Naive thymus-derived CD8-positive, alpha-beta T cell (primary cell): ENCODE measurements around the gene C10orf90. TPM values are rescaled to one million over a fixed set of nuclear protein-coding genes. Genes with fewer than 3 reads are reported as not detected.

Experiments used
- ATAC-seq, 2 donors: fragments of 150-1000 bp; cut with Tn5 transposase in 1 of 2; sonication (Bioruptor Pico), chemical (Tn5 transposase) in 1 of 2; 1 replicate in 1 of 2; 2 replicates in 1 of 2; pipeline ENCODE4 v1.10.0; 2021; ENCODE audit warnings: mild to moderate bottlenecking in 2 of 2, moderate library complexity in 2 of 2
- POLR2A ChIA-PET: fragments of 350-600 bp; sonication (Branson Sonifier 250); formaldehyde crosslinking; loops from one replicate; lab custom pipeline; 2021; ENCODE audit warnings: antibody characterized with exemption; lab: Charles Lee
- DNase-seq, 10 donors: peaks; one replicate each; pipeline versions ENCODE4 v3.0.0 to v3.0.0-alpha.2; 2020 to 2022
- H3K27ac Mint-ChIP-seq, 10 donors: one replicate each; pipeline ENCODE4 v1.8.0; 2020 to 2022; ENCODE audit warnings: mild to moderate bottlenecking in 10 of 10, mixed read lengths in 10 of 10, moderate library complexity in 4 of 10, inconsistent platforms in 1 of 10
- H3K27me3 Mint-ChIP-seq, 5 donors: one replicate each; pipeline ENCODE4 v1.8.0; 2021 to 2022; ENCODE audit warnings: mixed read lengths in 5 of 5
- H3K36me3 Mint-ChIP-seq, 3 donors: one replicate each; pipeline ENCODE4 v1.8.0; 2020 to 2022; ENCODE audit warnings: mixed read lengths in 3 of 3, mild to moderate bottlenecking in 2 of 3, inconsistent platforms in 1 of 3
- H3K4me1 Mint-ChIP-seq, 4 donors: one replicate each; pipeline ENCODE4 v1.8.0; 2021 to 2022; ENCODE audit warnings: mixed read lengths in 4 of 4
- H3K4me3 Mint-ChIP-seq, 10 donors: one replicate each; pipeline ENCODE4 v1.8.0; 2020 to 2022; ENCODE audit warnings: mild to moderate bottlenecking in 10 of 10, mixed read lengths in 10 of 10, moderate library complexity in 6 of 10, inconsistent platforms in 1 of 10
- H3K9me3 Mint-ChIP-seq, 9 donors: one replicate each; pipeline ENCODE4 v1.8.0; 2020 to 2022; ENCODE audit warnings: mixed read lengths in 9 of 9, mild to moderate bottlenecking in 3 of 9, inconsistent platforms in 1 of 9, moderate library complexity in 1 of 9
- polyA plus RNA-seq, 3 donors: library from polyadenylated mRNA; unstranded; fragments of 300-500 nt; fragmentation: Illumina TruSeq; gene quantifications; one replicate each; pipeline ENCODE4 v1.2.3, GENCODE V29; 2021
- total RNA-seq, 8 experiments: library from RNA in 2 of 8; stranded (reverse) in 2 of 8; gene quantifications; one replicate each; pipeline ENCODE4 v1.2.3 and lab custom pipeline; 2021 to 2026

C10orf90 gene
- total and polyA plus RNA-seq, 5 experiments from 2014 or later, result not detected

DNA sequence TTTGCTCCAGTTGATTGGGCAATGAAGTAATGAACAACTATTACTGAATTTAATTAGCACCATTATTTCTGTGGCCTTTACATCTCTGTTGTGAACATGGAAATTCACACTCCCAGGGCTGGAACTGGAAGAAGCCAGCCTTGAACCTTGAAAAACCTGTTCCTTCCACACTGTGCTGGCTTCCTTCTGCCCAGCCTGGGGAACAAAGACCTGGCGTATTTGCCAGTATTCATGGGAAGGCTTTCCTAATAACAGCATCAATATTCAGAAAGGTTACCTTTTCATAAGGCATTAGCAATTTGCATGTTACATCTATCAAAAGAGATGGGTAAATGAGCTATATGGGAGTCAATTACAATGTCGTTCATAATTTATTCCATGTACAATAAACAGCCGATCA, 1.3 kb downstream of the C10orf90 start:
- DNase-seq, result no peak
- no peaks in the 10 kb centered on the region for H3K36me3 Mint-ChIP-seq
- POLR2A ChIA-PET, result no interaction called here
- H3K4me1 Mint-ChIP-seq, result no peaks in the 10 kb centered on the region
- H3K27me3 Mint-ChIP-seq, result peaks cover 0 to 19% (median 8%) of the 10 kb centered on the region in 5 donors
- H3K27ac Mint-ChIP-seq, result no peak overlapping the region
- no peak overlapping the region for H3K4me3 Mint-ChIP-seq
- peaks cover 0 to 5% (median 1%) of the 10 kb centered on the region in 9 donors for H3K9me3 Mint-ChIP-seq
- no peak for ATAC-seq

DNA sequence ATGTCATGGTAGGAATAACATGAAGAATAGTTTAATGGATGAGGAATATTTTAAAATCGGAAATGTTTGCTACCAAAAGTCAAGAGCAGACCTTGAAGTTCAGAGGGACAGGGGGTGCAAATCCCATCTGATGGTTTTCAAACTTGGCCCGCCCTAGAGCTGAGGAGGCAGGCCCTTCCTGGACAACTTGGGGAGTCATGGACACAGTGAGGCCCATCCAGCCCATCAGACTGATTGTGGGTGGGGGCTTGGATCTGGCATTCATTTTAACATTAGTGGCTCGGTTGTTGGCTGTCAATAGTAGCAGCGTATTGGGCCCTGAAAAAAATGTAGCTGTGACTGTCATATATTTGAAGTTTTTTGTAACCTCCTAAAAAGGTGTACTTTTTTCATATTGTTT, 2.0 kb downstream of the C10orf90 start:
- Mint-ChIP-seq H3K27me3 (peaks cover 0 to 25% (median 11%) of the 10 kb centered on the region in 5 donors), H3K4me3 (no peak overlapping the region), H3K4me1 (no peaks in the 10 kb centered on the region), H3K27ac (no peak overlapping the region), H3K36me3 (no peaks in the 10 kb centered on the region), H3K9me3 (peaks cover 0 to 5% (median 1%) of the 10 kb centered on the region in 9 donors)
- DNase-seq (no peak), ATAC-seq (no peak)
- POLR2A ChIA-PET, result no interaction called here

DNA sequence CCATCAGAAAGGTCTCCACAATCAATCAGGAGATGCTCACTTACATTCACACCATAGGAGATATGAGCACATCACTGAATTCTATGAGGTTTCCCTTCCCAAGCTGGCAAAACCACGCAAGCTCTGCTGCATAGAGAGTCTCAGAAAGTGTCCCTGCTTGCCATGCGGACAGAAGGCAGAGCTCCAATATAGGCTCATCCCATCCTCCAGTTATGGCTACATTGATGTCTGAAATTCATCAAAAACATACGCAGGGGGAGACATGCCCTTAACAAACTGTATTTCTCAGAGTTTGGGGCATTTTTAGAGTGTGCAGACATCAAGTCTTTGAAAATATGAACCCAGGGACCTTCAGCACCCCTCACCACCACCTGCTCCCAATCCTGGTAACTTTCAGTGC, 2.9 kb downstream of the C10orf90 start:
- peaks cover 0 to 35% (median 12%) of the 10 kb centered on the region in 5 donors for H3K27me3 Mint-ChIP-seq
- H3K4me1 Mint-ChIP-seq, result no peaks in the 10 kb centered on the region
- no peak for ATAC-seq
- no peak for DNase-seq
- H3K36me3 Mint-ChIP-seq, result no peaks in the 10 kb centered on the region
- POLR2A ChIA-PET, result no interaction called here
- no peak overlapping the region for H3K4me3 Mint-ChIP-seq
- peaks cover 0 to 5% (median 1%) of the 10 kb centered on the region in 9 donors for H3K9me3 Mint-ChIP-seq
- no peak overlapping the region for H3K27ac Mint-ChIP-seq

DNA sequence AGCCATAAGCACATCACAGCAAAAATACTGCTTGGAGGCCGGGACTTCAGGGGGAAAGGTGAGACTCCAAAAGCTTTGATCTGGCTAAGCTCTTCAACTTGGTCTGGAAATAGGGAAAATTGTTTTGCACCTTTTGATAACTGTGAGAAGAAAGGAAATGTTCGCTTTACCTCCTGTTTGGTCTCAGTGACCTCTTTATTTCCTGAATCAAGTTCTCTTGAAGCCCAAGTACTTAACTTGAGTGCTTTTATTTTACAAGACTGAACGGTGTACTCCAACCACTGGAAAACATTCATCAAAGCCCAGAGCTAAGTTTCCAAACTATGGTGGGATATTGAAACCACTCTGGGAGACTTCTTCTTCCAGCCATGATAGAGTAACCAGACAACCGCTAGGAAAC, 5.3 kb downstream of the C10orf90 start:
- peaks cover 0 to 36% (median 12%) of the 10 kb centered on the region in 5 donors for H3K27me3 Mint-ChIP-seq
- no peak overlapping the region for H3K27ac Mint-ChIP-seq
- ATAC-seq (no peak), DNase-seq (no peak)
- H3K9me3 Mint-ChIP-seq, result peaks cover 0 to 3% (median 0%) of the 10 kb centered on the region in 9 donors
- H3K4me1 Mint-ChIP-seq, result no peaks in the 10 kb centered on the region
- POLR2A ChIA-PET, result no interaction called here
- H3K4me3 Mint-ChIP-seq, result no peak overlapping the region
- H3K36me3 Mint-ChIP-seq, result no peaks in the 10 kb centered on the region

DNA sequence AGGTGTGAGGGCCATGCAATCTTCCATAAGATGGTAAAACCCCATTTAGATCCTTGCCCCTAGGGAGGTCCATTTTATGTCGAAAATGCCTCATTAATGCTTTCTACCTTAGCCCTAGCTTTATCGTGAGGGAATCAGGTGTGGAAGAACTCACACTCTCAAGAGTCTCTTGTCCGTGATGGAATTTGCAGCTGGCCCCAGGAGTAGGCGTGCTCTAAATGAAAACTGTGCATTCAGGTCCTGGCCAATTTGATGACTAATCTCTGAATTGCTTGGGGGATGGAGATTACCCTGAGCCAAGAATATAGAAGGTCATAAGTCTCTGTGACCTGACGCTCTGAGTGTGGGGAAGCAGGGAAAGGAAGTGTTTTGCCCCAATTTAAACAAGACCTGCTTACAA, 6.6 kb downstream of the C10orf90 start:
- ATAC-seq, result no peak
- peaks cover 0 to 3% (median 0%) of the 10 kb centered on the region in 9 donors for H3K9me3 Mint-ChIP-seq
- H3K36me3 Mint-ChIP-seq, result no peaks in the 10 kb centered on the region
- no peak for DNase-seq
- H3K4me1 Mint-ChIP-seq, result no peaks in the 10 kb centered on the region
- H3K4me3 Mint-ChIP-seq, result no peak overlapping the region
- H3K27me3 Mint-ChIP-seq, result peaks cover 0 to 36% (median 12%) of the 10 kb centered on the region in 5 donors
- POLR2A ChIA-PET, result no interaction called here
- H3K27ac Mint-ChIP-seq, result no peak overlapping the region

DNA sequence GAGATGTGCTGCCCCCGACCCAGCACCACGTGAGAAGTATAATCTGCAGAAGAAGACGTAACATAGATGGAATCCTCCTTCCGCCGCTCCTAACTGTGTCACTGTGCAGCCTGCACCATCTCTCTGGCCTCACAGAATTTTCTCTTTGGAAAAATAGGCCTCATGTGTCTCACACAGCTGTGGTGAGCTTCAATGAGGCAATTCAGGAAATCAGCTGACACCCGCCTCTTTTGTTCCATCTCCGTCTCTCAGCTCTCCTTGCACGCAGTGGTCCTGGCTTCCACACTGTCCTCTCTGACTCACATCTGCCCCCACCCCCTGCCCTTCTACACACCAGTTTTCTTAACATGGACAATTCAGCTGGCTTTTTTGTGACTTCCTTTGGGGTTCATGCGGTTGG, 7.2 kb downstream of the C10orf90 start:
- POLR2A ChIA-PET, result no interaction called here
- no peaks in the 10 kb centered on the region for H3K36me3 Mint-ChIP-seq
- H3K9me3 Mint-ChIP-seq, result no peaks in the 10 kb centered on the region
- ATAC-seq (no peak), DNase-seq (no peak)
- H3K4me1 Mint-ChIP-seq, result no peaks in the 10 kb centered on the region
- no peak overlapping the region for H3K27ac Mint-ChIP-seq
- no peak overlapping the region for H3K4me3 Mint-ChIP-seq
- H3K27me3 Mint-ChIP-seq, result peaks cover 0 to 36% (median 12%) of the 10 kb centered on the region in 5 donors

DNA sequence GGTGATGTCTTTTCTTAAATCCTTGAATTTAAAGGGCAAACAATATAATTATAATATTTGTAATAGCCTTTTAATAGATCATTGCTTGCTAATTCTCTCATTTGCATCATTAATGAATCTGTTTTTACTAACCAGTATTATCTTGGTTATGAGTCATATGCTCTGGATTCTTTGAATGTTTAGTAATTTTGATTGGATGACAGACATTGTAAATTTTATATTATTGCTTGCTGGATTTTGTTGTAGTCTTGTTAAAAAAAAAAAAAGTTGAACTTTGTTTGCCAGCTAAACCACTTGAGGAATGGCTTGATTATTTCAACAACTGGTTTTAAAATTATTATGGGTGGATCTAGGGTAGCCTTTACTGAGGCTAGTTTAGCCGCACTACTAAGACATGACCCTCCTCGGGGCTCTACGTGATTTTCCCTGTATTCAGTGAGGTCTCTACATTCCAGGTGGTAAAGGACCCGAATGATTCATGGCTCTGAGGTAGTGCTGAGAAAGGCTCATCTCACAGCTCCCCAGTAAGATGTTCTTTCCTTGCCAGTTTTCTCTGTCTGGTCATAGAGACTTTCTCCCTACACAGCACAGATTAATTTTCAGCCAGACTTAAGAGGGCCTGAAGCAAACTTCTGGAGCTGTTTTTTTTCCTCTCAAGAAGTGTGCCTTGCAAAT, 8.5 kb downstream of the C10orf90 start:
- POLR2A ChIA-PET, result no interaction called here
- H3K27me3 Mint-ChIP-seq, result peaks cover 0 to 36% (median 7%) of the 10 kb centered on the region in 5 donors

DNA sequence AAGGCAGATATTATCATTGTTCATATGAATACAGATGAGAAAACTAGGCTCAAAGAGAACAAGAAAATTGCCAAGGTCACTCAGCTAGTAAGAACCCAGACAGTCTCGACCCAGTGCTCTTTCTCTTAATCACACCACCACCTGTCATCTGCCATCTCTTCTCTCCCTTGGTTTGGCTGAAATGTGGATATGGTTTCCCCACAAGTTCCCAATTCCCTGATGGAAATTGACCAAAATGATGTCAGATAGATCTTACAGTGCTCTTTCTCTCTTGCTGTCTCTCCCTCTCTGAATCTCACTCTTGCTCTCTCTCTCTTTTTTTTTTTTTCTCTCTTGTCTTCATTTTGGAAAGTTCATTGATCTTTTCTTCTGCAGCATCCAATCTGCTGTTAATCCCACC, 9.1 kb downstream of the C10orf90 start:
- Mint-ChIP-seq H3K27me3 (peaks cover 0 to 36% (median 7%) of the 10 kb centered on the region in 5 donors), H3K27ac (no peak overlapping the region), H3K36me3 (no peaks in the 10 kb centered on the region), H3K9me3 (no peaks in the 10 kb centered on the region), H3K4me1 (no peaks in the 10 kb centered on the region), H3K4me3 (no peak overlapping the region)
- POLR2A ChIA-PET, result no interaction called here
- DNase-seq (no peak), ATAC-seq (no peak)

More for the DNA sequence above, 8.5 kb downstream of the C10orf90 start:
- no peaks in the 10 kb centered on the region for H3K36me3 Mint-ChIP-seq
- no peaks in the 10 kb centered on the region for H3K4me1 Mint-ChIP-seq
- H3K27ac Mint-ChIP-seq, result no peak overlapping the region
- no peak for ATAC-seq
- H3K9me3 Mint-ChIP-seq, result no peaks in the 10 kb centered on the region
- DNase-seq, result no peak
- no peak overlapping the region for H3K4me3 Mint-ChIP-seq

DNA sequence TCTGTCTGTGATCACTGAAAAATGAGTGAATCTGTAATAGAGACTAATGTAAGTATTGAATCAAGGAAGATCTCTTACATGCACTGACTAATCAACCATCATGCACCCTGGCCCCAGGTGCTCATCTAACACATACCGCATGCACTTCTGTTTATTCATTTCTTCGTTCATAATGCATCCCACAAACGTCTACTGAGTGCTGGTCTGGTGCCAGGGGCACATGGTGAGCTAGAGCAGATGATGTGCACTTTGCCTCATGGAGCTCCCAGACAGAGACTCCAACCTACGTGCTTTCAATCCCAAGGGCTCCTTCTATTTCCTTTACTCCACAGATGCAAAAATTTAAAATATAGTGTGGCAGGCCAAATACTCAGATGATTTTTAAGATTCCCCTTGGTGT, 10.7 kb downstream of the C10orf90 start:
- Mint-ChIP-seq H3K4me1 (no peaks in the 10 kb centered on the region), H3K9me3 (no peaks in the 10 kb centered on the region), H3K36me3 (no peaks in the 10 kb centered on the region), H3K27ac (no peak overlapping the region), H3K27me3 (peaks cover 0 to 24% (median 5%) of the 10 kb centered on the region in 5 donors), H3K4me3 (no peak overlapping the region)
- ATAC-seq, result no peak
- POLR2A ChIA-PET, result no interaction called here
- no peak for DNase-seq

DNA sequence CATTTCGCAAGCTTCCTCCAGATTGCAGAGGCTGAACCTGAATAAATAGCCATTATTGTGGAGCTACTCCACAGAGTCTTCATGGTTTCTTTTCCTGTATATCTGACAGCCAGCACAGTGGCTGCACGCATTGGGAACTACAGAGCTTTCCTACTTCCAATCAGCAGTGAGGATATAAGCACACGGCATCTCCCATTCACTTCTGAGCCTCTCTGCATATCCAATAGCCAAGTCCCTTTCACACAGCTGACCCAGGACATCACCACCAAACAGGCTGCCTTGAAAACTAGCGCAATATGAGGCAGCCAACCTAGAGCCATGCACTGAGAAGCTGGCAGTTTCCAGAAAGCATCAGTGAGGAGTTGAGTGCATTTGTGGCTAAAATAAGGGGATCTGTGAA, 11.6 kb downstream of the C10orf90 start:
- H3K36me3 Mint-ChIP-seq, result no peaks in the 10 kb centered on the region
- no peak for ATAC-seq

DNA sequence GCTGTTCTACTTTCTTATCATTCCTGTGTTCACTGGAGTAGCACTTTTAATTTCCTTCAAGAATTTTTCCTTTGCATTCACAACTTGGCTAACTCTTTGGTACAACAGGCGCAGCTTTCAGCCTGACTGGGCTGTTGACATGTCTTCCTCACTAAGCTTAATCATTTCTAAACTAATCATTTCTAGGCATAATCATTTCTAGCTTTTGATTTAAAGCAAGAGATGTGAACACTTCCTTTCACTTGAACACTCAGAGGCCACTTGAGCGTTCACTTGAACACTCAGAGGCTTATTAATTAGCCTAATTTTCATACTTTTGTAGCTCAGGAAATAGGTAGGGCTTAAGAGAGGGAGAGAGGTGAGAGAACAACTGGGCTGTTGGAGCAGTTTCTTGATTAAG, 15.9 kb downstream of the C10orf90 start:
- ATAC-seq (no peak), DNase-seq (no peak)
- Mint-ChIP-seq H3K9me3 (peaks cover 0 to 5% (median 0%) of the 10 kb centered on the region in 9 donors), H3K27ac (no peak overlapping the region), H3K36me3 (no peaks in the 10 kb centered on the region), H3K27me3 (peaks cover 0 to 4% (median 0%) of the 10 kb centered on the region in 5 donors), H3K4me1 (no peaks in the 10 kb centered on the region), H3K4me3 (no peak overlapping the region)
- POLR2A ChIA-PET, result no interaction called here

More for the DNA sequence above, 11.6 kb downstream of the C10orf90 start:
- no peaks in the 10 kb centered on the region for H3K4me1 Mint-ChIP-seq
- H3K27me3 Mint-ChIP-seq, result peaks cover 0 to 15% (median 1%) of the 10 kb centered on the region in 5 donors
- peaks cover 0 to 1% (median 0%) of the 10 kb centered on the region in 9 donors for H3K9me3 Mint-ChIP-seq
- no peak overlapping the region for H3K27ac Mint-ChIP-seq
- POLR2A ChIA-PET, result no interaction called here
- H3K4me3 Mint-ChIP-seq, result no peak overlapping the region
- no peak for DNase-seq

DNA sequence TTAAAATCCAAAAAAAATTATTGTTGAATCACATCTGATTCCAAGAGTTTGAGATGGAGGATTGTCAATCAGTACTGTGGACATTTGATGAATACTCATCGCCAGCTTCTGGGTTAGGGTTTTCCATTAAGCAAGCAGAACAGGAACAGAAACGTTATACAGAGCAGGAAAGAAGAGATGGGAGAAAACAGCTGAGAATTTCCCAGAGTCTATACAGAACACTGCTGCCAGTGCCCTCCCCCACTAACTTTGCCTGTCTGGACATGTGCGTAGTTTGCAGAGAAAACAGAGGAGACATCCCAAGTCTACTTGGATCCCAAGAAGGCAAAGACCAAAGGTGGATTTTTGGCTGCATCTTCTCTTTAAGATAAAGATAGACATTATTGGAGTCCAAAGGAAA, 19.0 kb downstream of the C10orf90 start:
- Mint-ChIP-seq H3K27ac (no peak overlapping the region), H3K9me3 (peaks cover 0 to 10% (median 0%) of the 10 kb centered on the region in 9 donors), H3K4me1 (no peaks in the 10 kb centered on the region), H3K4me3 (no peak overlapping the region), H3K36me3 (no peaks in the 10 kb centered on the region), H3K27me3 (peaks cover 0 to 9% (median 0%) of the 10 kb centered on the region in 5 donors)
- DNase-seq (no peak), ATAC-seq (no peak)
- POLR2A ChIA-PET, result no interaction called here

DNA sequence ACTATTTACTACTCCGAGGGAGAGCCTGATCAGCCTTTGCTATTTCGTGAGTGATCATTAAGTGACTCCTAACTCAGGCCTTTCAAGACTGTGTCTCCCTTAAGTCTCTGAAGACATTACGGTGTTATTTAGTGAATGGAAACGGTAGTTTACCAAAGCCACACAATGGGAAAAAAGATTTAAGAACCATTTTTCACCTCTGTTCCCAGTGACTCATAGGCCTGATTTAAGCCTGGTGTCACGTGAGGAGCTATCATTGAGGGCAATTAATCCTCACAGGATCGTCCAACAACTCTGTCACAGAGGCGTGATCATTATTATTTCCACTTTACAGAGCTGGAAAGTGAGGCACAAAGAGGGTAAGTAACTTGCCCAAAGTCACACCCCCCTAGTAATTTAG, 20.3 kb downstream of the C10orf90 start:
- H3K4me3 Mint-ChIP-seq, result no peak overlapping the region
- peaks cover 0 to 9% (median 0%) of the 10 kb centered on the region in 5 donors for H3K27me3 Mint-ChIP-seq
- no peaks in the 10 kb centered on the region for H3K4me1 Mint-ChIP-seq
- H3K36me3 Mint-ChIP-seq, result no peaks in the 10 kb centered on the region
- H3K9me3 Mint-ChIP-seq, result peaks cover 0 to 10% (median 0%) of the 10 kb centered on the region in 9 donors
- ATAC-seq (no peak), DNase-seq (no peak)
- H3K27ac Mint-ChIP-seq, result no peak overlapping the region
- POLR2A ChIA-PET, result no interaction called here

DNA sequence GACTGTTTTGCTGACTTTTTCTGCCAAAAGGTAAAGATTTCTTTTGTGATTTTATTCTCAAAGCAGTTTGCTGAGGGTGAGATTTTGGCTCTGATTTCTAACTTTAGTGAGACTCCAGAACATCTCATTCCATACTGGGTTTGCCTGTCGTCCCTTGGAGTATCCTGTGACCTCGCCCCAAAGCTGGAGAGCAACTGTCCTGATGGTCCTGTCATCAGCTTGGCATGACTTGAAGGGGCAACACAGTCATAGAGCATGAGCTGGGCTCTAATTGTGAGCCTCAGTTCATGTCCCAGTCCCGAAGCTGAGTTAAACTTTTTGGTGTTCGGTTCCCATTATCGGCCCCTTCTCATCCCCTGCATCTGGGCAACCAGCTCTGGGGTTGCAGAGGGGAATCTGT, 23.4 kb downstream of the C10orf90 start:
- DNase-seq (no peak), ATAC-seq (no peak)
- POLR2A ChIA-PET, result no interaction called here
- Mint-ChIP-seq H3K4me3 (no peak overlapping the region), H3K9me3 (peaks cover 0 to 10% (median 0%) of the 10 kb centered on the region in 9 donors), H3K27ac (no peak overlapping the region), H3K4me1 (no peaks in the 10 kb centered on the region), H3K27me3 (peaks cover 0 to 19% (median 6%) of the 10 kb centered on the region in 5 donors), H3K36me3 (no peaks in the 10 kb centered on the region)
